ENCODE results near the gene IQGAP3. TPM values are rescaled to one million over a fixed set of nuclear protein-coding genes. Genes with fewer than 3 reads are reported as not detected.

IQGAP3 gene
- polyA plus RNA-seq, 1 of the 3 experiments (the other 2 are of a cell fraction), result 15.6 TPM

DNA sequence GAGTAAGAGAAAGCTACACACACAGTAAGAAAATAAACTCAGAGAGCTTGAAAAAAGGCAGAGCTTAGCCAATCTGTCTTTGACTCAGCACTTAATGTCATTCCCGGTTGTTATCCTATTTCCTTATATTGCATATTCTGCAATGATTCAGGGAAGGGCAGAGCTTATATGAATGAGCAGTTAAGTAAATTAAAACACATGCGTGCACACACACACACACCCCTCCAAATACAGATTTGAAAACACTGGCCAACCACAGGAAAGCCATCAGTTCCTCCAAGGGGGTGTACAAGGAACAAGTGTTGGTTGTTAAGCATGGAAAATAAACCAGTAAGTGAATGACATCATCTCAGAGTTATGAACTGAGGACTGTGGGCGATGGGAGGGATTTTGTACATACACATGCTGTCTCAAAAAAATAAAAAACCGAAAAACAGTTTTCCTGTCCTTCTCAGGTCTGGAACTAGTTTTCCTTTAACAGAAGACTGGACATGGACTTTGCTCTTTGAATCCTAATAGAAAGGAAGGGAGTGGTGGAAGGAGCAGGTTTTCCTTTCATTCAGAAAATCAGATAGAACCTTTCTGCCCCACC is 1.0 kb downstream of the IQGAP3 start (continued):
- TF ChIP-seq, protein P1, sequence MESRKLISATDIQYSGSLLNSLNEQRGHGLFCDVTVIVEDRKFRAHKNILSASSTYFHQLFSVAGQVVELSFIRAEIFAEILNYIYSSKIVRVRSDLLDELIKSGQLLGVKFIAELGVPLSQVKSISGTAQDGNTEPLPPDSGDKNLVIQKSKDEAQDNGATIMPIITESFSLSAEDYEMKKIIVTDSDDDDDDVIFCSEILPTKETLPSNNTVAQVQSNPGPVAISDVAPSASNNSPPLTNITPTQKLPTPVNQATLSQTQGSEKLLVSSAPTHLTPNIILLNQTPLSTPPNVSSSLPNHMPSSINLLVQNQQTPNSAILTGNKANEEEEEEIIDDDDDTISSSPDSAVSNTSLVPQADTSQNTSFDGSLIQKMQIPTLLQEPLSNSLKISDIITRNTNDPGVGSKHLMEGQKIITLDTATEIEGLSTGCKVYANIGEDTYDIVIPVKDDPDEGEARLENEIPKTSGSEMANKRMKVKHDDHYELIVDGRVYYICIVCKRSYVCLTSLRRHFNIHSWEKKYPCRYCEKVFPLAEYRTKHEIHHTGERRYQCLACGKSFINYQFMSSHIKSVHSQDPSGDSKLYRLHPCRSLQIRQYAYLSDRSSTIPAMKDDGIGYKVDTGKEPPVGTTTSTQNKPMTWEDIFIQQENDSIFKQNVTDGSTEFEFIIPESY (IDR thresholded peaks at IDR 0.05; ENCODE audit: borderline replicate concordance, low read depth), result no peak
- TF ChIP-seq GATA2 (CRISPR knock-in tag; IDR thresholded peaks at IDR 0.05) (no peak), RFX5 (IDR thresholded peaks at IDR 0.05; ENCODE audit: low read length) (no peak)
- TF ChIP-seq, protein P2, sequence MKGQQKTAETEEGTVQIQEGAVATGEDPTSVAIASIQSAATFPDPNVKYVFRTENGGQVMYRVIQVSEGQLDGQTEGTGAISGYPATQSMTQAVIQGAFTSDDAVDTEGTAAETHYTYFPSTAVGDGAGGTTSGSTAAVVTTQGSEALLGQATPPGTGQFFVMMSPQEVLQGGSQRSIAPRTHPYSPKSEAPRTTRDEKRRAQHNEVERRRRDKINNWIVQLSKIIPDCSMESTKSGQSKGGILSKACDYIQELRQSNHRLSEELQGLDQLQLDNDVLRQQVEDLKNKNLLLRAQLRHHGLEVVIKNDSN (IDR thresholded peaks at IDR 0.05; ENCODE audit: borderline replicate concordance, low read depth), result no peak

DNA sequence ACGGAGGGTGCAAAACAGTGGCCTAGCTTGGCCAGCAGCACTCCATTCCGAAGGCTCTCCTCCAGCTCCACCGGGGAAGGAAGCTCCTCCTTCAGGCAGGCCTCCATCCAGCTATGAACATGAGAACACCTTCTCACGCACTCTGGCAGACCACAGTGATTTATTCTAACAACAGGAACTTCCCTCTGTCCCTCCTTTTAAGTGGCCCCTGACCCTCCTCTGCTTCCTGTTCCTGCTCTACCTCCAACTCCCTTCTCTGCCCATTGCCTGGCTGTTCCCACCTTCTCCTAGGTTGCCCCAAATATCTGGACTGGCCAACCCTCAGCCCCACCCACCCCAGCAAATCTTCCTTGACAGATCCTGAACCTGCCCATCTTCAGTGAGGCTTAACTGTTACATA is 5.9 kb downstream of the IQGAP3 start:
- peaks cover 10% of the 10 kb centered on the region for H3F3A ChIP-seq (replicated peaks; ENCODE audit: insufficient read depth)
- H3K9me3 ChIP-seq, result no peaks in the 10 kb centered on the region
- no peaks in the 10 kb centered on the region for H3K9me2 ChIP-seq
- peaks cover 26% of the 10 kb centered on the region for H3K79me2 ChIP-seq (ENCODE audit: insufficient read depth)
- H3K36me3 ChIP-seq (replicated peaks in 1 of 2; ENCODE audit: control insufficient read depth in 1 of 2, insufficient read depth in 2 of 2, low read length in 1 of 2), result peaks cover 14 to 44% of the 10 kb centered on the region in 2 experiments
- TF ChIP-seq RAD21 (IDR thresholded peaks at IDR 0.05; ENCODE audit: low read length) (no peak), TAF1 (IDR thresholded peaks at IDR 0.05; ENCODE audit: borderline replicate concordance, low read depth, low read length) (no peak), RXRA (IDR thresholded peaks at IDR 0.05; ENCODE audit: borderline replicate concordance, low read depth) (no peak), RCOR1 (IDR thresholded peaks at IDR 0.05; ENCODE audit: low read length) (no peak), YY1 (IDR thresholded peaks at IDR 0.05; ENCODE audit: low read depth) (no peak), SMC3 (IDR thresholded peaks at IDR 0.05; ENCODE audit: low read depth, low read length) (no peak), EP300 (IDR thresholded peaks at IDR 0.05; ENCODE audit: borderline replicate concordance in 1 of 2, low read depth in 1 of 2, low read length in 1 of 2) (no peak), MXI1 (IDR thresholded peaks at IDR 0.05; ENCODE audit: low read depth, low read length) (no peak), MEF2A (IDR thresholded peaks at IDR 0.05; ENCODE audit: borderline replicate concordance, low read depth) (no peak), TCF12 (IDR thresholded peaks at IDR 0.05) (no peak), SIN3A (IDR thresholded peaks at IDR 0.05; ENCODE audit: borderline replicate concordance, low read depth, low read length) (no peak), ELF1 (IDR thresholded peaks at IDR 0.05) (no peak)
- TF ChIP-seq, protein P3, sequence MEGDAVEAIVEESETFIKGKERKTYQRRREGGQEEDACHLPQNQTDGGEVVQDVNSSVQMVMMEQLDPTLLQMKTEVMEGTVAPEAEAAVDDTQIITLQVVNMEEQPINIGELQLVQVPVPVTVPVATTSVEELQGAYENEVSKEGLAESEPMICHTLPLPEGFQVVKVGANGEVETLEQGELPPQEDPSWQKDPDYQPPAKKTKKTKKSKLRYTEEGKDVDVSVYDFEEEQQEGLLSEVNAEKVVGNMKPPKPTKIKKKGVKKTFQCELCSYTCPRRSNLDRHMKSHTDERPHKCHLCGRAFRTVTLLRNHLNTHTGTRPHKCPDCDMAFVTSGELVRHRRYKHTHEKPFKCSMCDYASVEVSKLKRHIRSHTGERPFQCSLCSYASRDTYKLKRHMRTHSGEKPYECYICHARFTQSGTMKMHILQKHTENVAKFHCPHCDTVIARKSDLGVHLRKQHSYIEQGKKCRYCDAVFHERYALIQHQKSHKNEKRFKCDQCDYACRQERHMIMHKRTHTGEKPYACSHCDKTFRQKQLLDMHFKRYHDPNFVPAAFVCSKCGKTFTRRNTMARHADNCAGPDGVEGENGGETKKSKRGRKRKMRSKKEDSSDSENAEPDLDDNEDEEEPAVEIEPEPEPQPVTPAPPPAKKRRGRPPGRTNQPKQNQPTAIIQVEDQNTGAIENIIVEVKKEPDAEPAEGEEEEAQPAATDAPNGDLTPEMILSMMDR (IDR thresholded peaks at IDR 0.05), result no peak
- TF ChIP-seq, protein P2 (IDR thresholded peaks at IDR 0.05; ENCODE audit: borderline replicate concordance, low read depth), result no peak
- TF ChIP-seq, protein P4, sequence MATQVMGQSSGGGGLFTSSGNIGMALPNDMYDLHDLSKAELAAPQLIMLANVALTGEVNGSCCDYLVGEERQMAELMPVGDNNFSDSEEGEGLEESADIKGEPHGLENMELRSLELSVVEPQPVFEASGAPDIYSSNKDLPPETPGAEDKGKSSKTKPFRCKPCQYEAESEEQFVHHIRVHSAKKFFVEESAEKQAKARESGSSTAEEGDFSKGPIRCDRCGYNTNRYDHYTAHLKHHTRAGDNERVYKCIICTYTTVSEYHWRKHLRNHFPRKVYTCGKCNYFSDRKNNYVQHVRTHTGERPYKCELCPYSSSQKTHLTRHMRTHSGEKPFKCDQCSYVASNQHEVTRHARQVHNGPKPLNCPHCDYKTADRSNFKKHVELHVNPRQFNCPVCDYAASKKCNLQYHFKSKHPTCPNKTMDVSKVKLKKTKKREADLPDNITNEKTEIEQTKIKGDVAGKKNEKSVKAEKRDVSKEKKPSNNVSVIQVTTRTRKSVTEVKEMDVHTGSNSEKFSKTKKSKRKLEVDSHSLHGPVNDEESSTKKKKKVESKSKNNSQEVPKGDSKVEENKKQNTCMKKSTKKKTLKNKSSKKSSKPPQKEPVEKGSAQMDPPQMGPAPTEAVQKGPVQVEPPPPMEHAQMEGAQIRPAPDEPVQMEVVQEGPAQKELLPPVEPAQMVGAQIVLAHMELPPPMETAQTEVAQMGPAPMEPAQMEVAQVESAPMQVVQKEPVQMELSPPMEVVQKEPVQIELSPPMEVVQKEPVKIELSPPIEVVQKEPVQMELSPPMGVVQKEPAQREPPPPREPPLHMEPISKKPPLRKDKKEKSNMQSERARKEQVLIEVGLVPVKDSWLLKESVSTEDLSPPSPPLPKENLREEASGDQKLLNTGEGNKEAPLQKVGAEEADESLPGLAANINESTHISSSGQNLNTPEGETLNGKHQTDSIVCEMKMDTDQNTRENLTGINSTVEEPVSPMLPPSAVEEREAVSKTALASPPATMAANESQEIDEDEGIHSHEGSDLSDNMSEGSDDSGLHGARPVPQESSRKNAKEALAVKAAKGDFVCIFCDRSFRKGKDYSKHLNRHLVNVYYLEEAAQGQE (IDR thresholded peaks at IDR 0.05; ENCODE audit: low read depth, low read length), result no peak
- TF ChIP-seq, protein P5, sequence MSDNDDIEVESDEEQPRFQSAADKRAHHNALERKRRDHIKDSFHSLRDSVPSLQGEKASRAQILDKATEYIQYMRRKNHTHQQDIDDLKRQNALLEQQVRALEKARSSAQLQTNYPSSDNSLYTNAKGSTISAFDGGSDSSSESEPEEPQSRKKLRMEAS (IDR thresholded peaks at IDR 0.05; ENCODE audit: low read depth), result no peak
- TF ChIP-seq, protein P1 (IDR thresholded peaks at IDR 0.05; ENCODE audit: borderline replicate concordance, low read depth), result no peak
- no peak overlapping the region for H3K4me2 ChIP-seq
- no peaks in the 10 kb centered on the region for H3K27me3 ChIP-seq (ENCODE audit: insufficient read depth)
- H3K27ac ChIP-seq (ENCODE audit: low read depth in 2 of 2, low read length in 1 of 2), result no peak overlapping the region
- CTCF ChIA-PET, result interaction anchor here (0.9 to 1.3 kb wide), 4 partner anchors 17 to 121 kb away, joined by 3 to 5 read pairs (median 4); no protein-coding TSS in a partner anchor
- H3K4me1 ChIP-seq (ENCODE audit: control insufficient read depth in 1 of 2, insufficient read depth in 2 of 2, low read depth in 1 of 2, low read length in 1 of 2), result peaks cover 3 to 7% of the 10 kb centered on the region in 2 experiments; a peak in 3 of 4 replicates
- POLR2A ChIA-PET, result no interaction called here
- DNase-seq, result no peak
- peaks cover 4% of the 10 kb centered on the region; the same call in 1 of the 2 replicates for H4K20me1 ChIP-seq (ENCODE audit: insufficient read depth)
- H3K4me3 ChIP-seq (ENCODE audit: low read depth in 2 of 2, low read length in 1 of 2), result no peak overlapping the region
- H3K9ac ChIP-seq, result no peak overlapping the region
- H2AFZ ChIP-seq (ENCODE audit: low read depth), result no peak overlapping the region
- 92% methylated on average over 4 of the region's 4 CpGs for WGBS (ENCODE audit: low lambda C conversion rate)
